K562 (cell line): ENCODE data around the gene TAF15. TPM values are rescaled to one million over a fixed set of nuclear protein-coding genes. Genes with fewer than 3 reads are reported as not detected.

Experiments
- ATAC-seq: fragments of 200-7000 bp; cut with Tn5 transposase; 3 replicates; pipeline ENCODE4 v1.9.1; 2020; ENCODE audit warnings: moderate library complexity
- BruUV-seq: library from RNA; stranded (reverse); fragments of 400-500 nt; replicated peaks from 2 replicates; lab custom pipeline; 2021; lab: Mats Ljungman, UMichigan
- CTCF ChIA-PET: fragments of 300-600 bp; formaldehyde crosslinking; extraction: SDS; loops from one replicate; lab custom pipeline; 2021; ENCODE audit warnings: low intra/inter-chr PET ratio; lab: Yijun Ruan, JAX
- POLR2A ChIA-PET: fragments of 300-600, 350-650 bp; sonication (Branson Sonifier 250); formaldehyde crosslinking; extraction: SDS; loops from one replicate; lab custom pipeline; 2021; ENCODE audit warnings: antibody characterized with exemption, inconsistent platforms; lab: Yijun Ruan, JAX
- DNase-seq, 4 experiments: peaks; one replicate each; pipeline versions ENCODE4 v3.0.0 to v3.0.0-alpha.2; 2011 to 2018; ENCODE audit warnings: low spot score in 3 of 4, mixed read lengths in 3 of 4; ENCODE audit errors: extremely low read depth in 1 of 4
- FAIRE-seq: peaks from 2 replicates; lab custom pipeline; 2011; peaks lifted over from hg19 to GRCh38; lab: Jason Lieb, UNC
- H2AFZ ChIP-seq: 2 replicates; pipeline ENCODE4 v1.6.0; 2011; ENCODE audit warnings: low read depth, low read length, control low read depth, inconsistent platforms
- H3K27ac ChIP-seq: fragments of 200-600 bp; 3 replicates; pipeline ENCODE4 v1.8.0; 2011; ENCODE audit warnings: low read depth, mild to moderate bottlenecking, control low read depth, inconsistent platforms, low read length, moderate library complexity, mixed read lengths; ENCODE audit errors: extremely low read depth
- H3K27me3 ChIP-seq, 2 experiments: fragments of 300-600 bp in 1 of 2; 2 replicates in 1 of 2; 3 replicates in 1 of 2; pipeline versions ENCODE4 v1.6.0 to v1.8.0; 2011; ENCODE audit warnings: inconsistent platforms in 2 of 2, low read length in 2 of 2, mild to moderate bottlenecking in 1 of 2, mixed read lengths in 1 of 2, moderate library complexity in 1 of 2; ENCODE audit not compliant: control insufficient read depth in 2 of 2, insufficient read depth in 2 of 2
- H3K36me3 ChIP-seq: fragments of 300-600 bp; 3 replicates; pipeline ENCODE4 v1.8.0; 2011; ENCODE audit warnings: mild to moderate bottlenecking, low read length, inconsistent platforms; ENCODE audit not compliant: control insufficient read depth, insufficient read depth
- H3K4me1 ChIP-seq, 2 experiments: fragments of 200-600 bp in 1 of 2; replicated peaks in 1 of 2; 2 replicates in 1 of 2; 3 replicates in 1 of 2; pipeline versions ENCODE4 v1.5.1 to v1.8.0; 2011; ENCODE audit warnings: inconsistent platforms in 2 of 2, low read length in 2 of 2, mild to moderate bottlenecking in 1 of 2, mixed read lengths in 1 of 2, moderate library complexity in 1 of 2; ENCODE audit not compliant: control insufficient read depth in 2 of 2, insufficient read depth in 2 of 2
- H3K4me2 ChIP-seq: 2 replicates; pipeline ENCODE4 v1.6.1; 2011; ENCODE audit warnings: low read length, control low read depth, inconsistent platforms, mixed read lengths; ENCODE audit not compliant: insufficient read depth
- H3K4me3 ChIP-seq: fragments of 200-600 bp; sonication (generic), shearing (Covaris generic); 2 replicates; pipeline ENCODE4 v1.5.1; 2016; ENCODE audit warnings: control low read depth, inconsistent platforms
- H3K79me2 ChIP-seq: fragments of 200-600 bp; 3 replicates; pipeline ENCODE4 v1.8.0; 2011; ENCODE audit warnings: low read length, inconsistent platforms; ENCODE audit not compliant: control insufficient read depth, insufficient read depth
- H3K9ac ChIP-seq, 2 experiments: 2 replicates each; pipeline versions ENCODE4 v1.6.0 to v1.6.1; 2011; ENCODE audit warnings: low read depth in 2 of 2, low read length in 2 of 2, control low read depth in 1 of 2, inconsistent platforms in 1 of 2, mild to moderate bottlenecking in 1 of 2, mixed read lengths in 1 of 2; ENCODE audit not compliant: insufficient read depth in 1 of 2
- H3K9me1 ChIP-seq: one replicate; pipeline ENCODE4 v1.6.0; 2011; ENCODE audit warnings: inconsistent platforms, mild to moderate bottlenecking, low read length, moderate library complexity; ENCODE audit not compliant: control insufficient read depth, insufficient read depth
- H3K9me3 ChIP-seq: replicated peaks from 2 replicates; pipeline ENCODE4 v1.5.1; 2011; ENCODE audit warnings: low read depth, low read length, inconsistent platforms; ENCODE audit not compliant: control insufficient read depth, insufficient read depth
- H4K20me1 ChIP-seq: replicated peaks from 2 replicates; pipeline ENCODE4 v1.6.1; 2011; ENCODE audit warnings: low read length, inconsistent platforms, mixed read lengths; ENCODE audit not compliant: control insufficient read depth, insufficient read depth
- ETS2 ChIP-seq: IDR thresholded peaks from 2 replicates; pipeline ENCODE4 v1.6.1; 2016; ENCODE audit warnings: borderline replicate concordance, missing genetic modification characterization, mild to moderate bottlenecking, moderate library complexity, missing compliant biosample characterization; ENCODE audit not compliant: poor library complexity, severe bottlenecking
- FIP1L1 ChIP-seq: fragments of 200-400 bp; formaldehyde crosslinking; IDR thresholded peaks from 2 replicates; pipeline ENCODE4 v1.6.1; 2018; ENCODE audit warnings: mild to moderate bottlenecking, low read depth, low read length; ENCODE audit not compliant: poor library complexity, severe bottlenecking
- FOXA1 ChIP-seq: fragments of 450-650 bp; IDR thresholded peaks from 2 replicates; pipeline ENCODE4 v1.6.1; 2016; ENCODE audit warnings: mild to moderate bottlenecking, borderline replicate concordance
- NFIX ChIP-seq: fragments of 250-450 bp; sonication (Bioruptor Pico); IDR thresholded peaks from 2 replicates; pipeline ENCODE4 v1.4.0; 2020; ENCODE audit warnings: low read depth, mild to moderate bottlenecking, moderate library complexity
- POLR3G ChIP-seq: IDR thresholded peaks from 2 replicates; pipeline ENCODE4 v1.6.1; 2011; ENCODE audit not compliant: insufficient read length, insufficient replicate concordance; ENCODE audit errors: extremely low read depth
- RFX1 ChIP-seq: fragments of 450-650 bp; IDR thresholded peaks from 2 replicates; pipeline ENCODE4 v1.6.1; 2016; ENCODE audit warnings: mild to moderate bottlenecking, moderate library complexity
- SMAD4 ChIP-seq: fragments of 250-450 bp; sonication (Bioruptor Pico); conservative IDR thresholded peaks from 2 replicates; pipeline ENCODE4 v1.8.0; 2021; ENCODE audit warnings: inconsistent platforms, mild to moderate bottlenecking, moderate library complexity
- TARDBP ChIP-seq: fragments of 450-650 bp; IDR thresholded peaks from 2 replicates; pipeline ENCODE4 v1.6.1; 2016
- ZBTB40 ChIP-seq, 2 experiments: fragments of 450-650 bp in 1 of 2; sonication (generic) in 1 of 2; formaldehyde crosslinking in 1 of 2; IDR thresholded peaks; 2 replicates each; pipeline versions ENCODE4 v1.7.1 to v1.9.0; 2016 to 2022; ENCODE audit warnings: inconsistent platforms in 1 of 2, mild to moderate bottlenecking in 1 of 2, missing genetic modification reagents in 1 of 2
- ZC3H8 ChIP-seq: fragments of 450-650 bp; IDR thresholded peaks from 2 replicates; pipeline ENCODE4 v1.6.1; 2017
- ZFX ChIP-seq: sonication (generic); formaldehyde crosslinking; IDR thresholded peaks from 2 replicates; pipeline ENCODE4 v1.8.0; 2022; ENCODE audit warnings: mild to moderate bottlenecking, missing genetic modification reagents, moderate library complexity
- WGBS: fragments of 100-300 bp; shearing (Covaris generic); methylation state at CpG from one replicate; pipeline ENCODE4 v1.1.6; 2016; ENCODE audit warnings: low coverage, mixed read lengths; ENCODE audit not compliant: insufficient coverage; ENCODE audit errors: missing lambda C conversion rate; 5-methylcytosine and 5-hydroxymethylcytosine counted together
- in situ Hi-C: fragments of 300-500 bp; cut with MboI; formaldehyde crosslinking; loops from 4 replicates; pipeline ENCODE4 v1.15.0; 2018; ENCODE audit warnings: inconsistent platforms, mixed read lengths
- intact Hi-C: fragments of 100-400 bp; cut with micrococcal nuclease; formaldehyde crosslinking; loops from 2 replicates; pipeline ENCODE4 v1.14.2; 2022
- polyA plus RNA-seq, 8 experiments: library from polyadenylated mRNA; depleted of rRNA in 4 of 8; stranded (reverse) in 5 of 8; unstranded in 3 of 8; fragments of >200 nt; fragmentation: Nextera tagmentation in 2 of 8; fragmentation: Illumina TruSeq in 1 of 8; extraction: Ambion mirVana in 2 of 8; extraction: Trizol in 1 of 8; gene quantifications; 2 replicates each; pipeline versions ENCODE4 v1.2.1 to v1.2.3, GENCODE V29; 2011 to 2014; ENCODE audit warnings: inconsistent platforms in 1 of 8, missing spikeins in 1 of 8
- total RNA-seq, 7 experiments: library from RNA; depleted of rRNA in 6 of 7; stranded (reverse); fragments of >200 nt in 6 of 7; fragmentation: Illumina TruSeq in 2 of 7; extraction: Trizol in 2 of 7; gene quantifications; 2 replicates each; pipeline versions ENCODE4 v1.2.1 to v1.2.3, GENCODE V29; 2011 to 2021; ENCODE audit warnings: low replicate concordance in 1 of 7

The TAF15 gene
- total and polyA plus RNA-seq, 9 of the 15 experiments (the other 6 are each of a cell fraction or from before 2014, with no cell fraction given) = 4.1 to 272 (median 56.8) TPM

- TF ChIP-seq ETS2 (tag) (no peak), ZC3H8 (no peak), FIP1L1 (no peak), RFX1 (no peak), TARDBP (no peak), FOXA1 (no peak), SMAD4 (CRISPR knock-in tag) (no peak), POLR3G (no peak), NFIX (no peak), ZFX (CRISPR knock-in tag) (no peak), ZBTB40 (IDR thresholded peaks at IDR 0.05) (no peak), ZBTB40 (CRISPR knock-in tag; IDR thresholded peaks at IDR 0.05) (no peak)
- Histone ChIP-seq H3K4me3 (no peak overlapping the region), H3K9me1 (no peaks in the 10 kb centered on the region), H3K27me3 (peaks cover 40 to 63% of the 10 kb centered on the region in 2 experiments), H3K9me3 (no peaks in the 10 kb centered on the region), H2AFZ (no peak overlapping the region), H3K36me3 (no peaks in the 10 kb centered on the region), H3K9ac (no peak overlapping the region), H3K4me1 (peaks cover 3 to 14% of the 10 kb centered on the region in 2 experiments), H3K79me2 (no peaks in the 10 kb centered on the region), H3K27ac (no peak overlapping the region), H4K20me1 (peaks cover 4% of the 10 kb centered on the region; the same call in 1 of the 2 replicates), H3K4me2 (no peak overlapping the region)
- BruUV-seq = no TSS peak
- ChIA-PET POLR2A (interaction anchor here (0.6 to 2.0 kb wide), 2 partner anchors 12 to 357 kb away, joined by 3 to 13 read pairs; partner anchors contain the start of gene TAF15), CTCF (no interaction called here)
- ATAC-seq (no peak), DNase-seq (no peak), FAIRE-seq (no peak)
- in situ Hi-C loops (no loop called here), intact Hi-C loops (no loop called here)
- 0% methylated on average over 4 of the region's 4 CpGs for WGBS
Measured at GRCh38 chr17:35797370-35797769, 11.9 kb upstream of the TAF15 start.
